Activated naive CD4-positive, alpha-beta T cell (primary cell): ENCODE data around the gene LGI4.
"Not testable (repeated sequence)": the region's sequence is repeated elsewhere in the genome, so short reads cannot be mapped to it uniquely, and the experiment has no call there.

ENCODE experiments used
- DNase-seq, 4 experiments: peaks; one replicate each; lab custom pipeline; 2025; lab: John Stamatoyannopoulos, UW

The LGI4 gene

GRCh38 chr19:35105411-35106290, 29.2 kb downstream of the LGI4 start:
- DNase-seq: no peak

GRCh38 chr19:35105047-35105410, 29.8 kb downstream of the LGI4 start:
- DNase-seq: no peak

- no peak for DNase-seq
These were observed 30.5 kb downstream of the LGI4 start for GRCh38 chr19:35104361-35104760.

- DNase-seq: not testable (repeated sequence)
These were observed 31.2 kb downstream of the LGI4 start for GRCh38 chr19:35103614-35104013.

GRCh38 chr19:35101949-35102348, 32.9 kb downstream of the LGI4 start:
- not testable (repeated sequence) for DNase-seq

- no peak for DNase-seq
These were observed 34.0 kb downstream of the LGI4 start for GRCh38 chr19:35100588-35101533.

- DNase-seq: no peak
These were observed 35.0 kb downstream of the LGI4 start for GRCh38 chr19:35099897-35100275.

GRCh38 chr19:35099155-35099896, 35.5 kb downstream of the LGI4 start:
- no peak for DNase-seq

- no peak for DNase-seq
These were observed 36.3 kb downstream of the LGI4 start for GRCh38 chr19:35098413-35099049.

GRCh38 chr19:35095667-35096368, 39.0 kb downstream of the LGI4 start:
- no peak for DNase-seq

GRCh38 chr19:35094656-35095055, 40.2 kb downstream of the LGI4 start:
- no peak for DNase-seq

GRCh38 chr19:35093941-35094647, 40.8 kb downstream of the LGI4 start:
- DNase-seq: no peak

- no peak for DNase-seq
These were observed 41.4 kb downstream of the LGI4 start for GRCh38 chr19:35093430-35093829.

GRCh38 chr19:35090506-35091214, 44.2 kb downstream of the LGI4 start:
- DNase-seq: peak in 1 of 4 experiments; percentile 5

- DNase-seq: no peak
These were observed 44.7 kb downstream of the LGI4 start for GRCh38 chr19:35090160-35090505.

- DNase-seq: no peak
These were observed 45.3 kb downstream of the LGI4 start for GRCh38 chr19:35089554-35089953.

GRCh38 chr19:35088131-35088913, 46.5 kb downstream of the LGI4 start:
- no peak for DNase-seq

- no peak for DNase-seq
These were observed 47.5 kb downstream of the LGI4 start for GRCh38 chr19:35087393-35087792.

- DNase-seq: no peak
These were observed 48.4 kb downstream of the LGI4 start for GRCh38 chr19:35086455-35086854.
